Measurements from ENCODE around the gene TAS2R16. TPM values are rescaled to one million over a fixed set of nuclear protein-coding genes. Genes with fewer than 3 reads are reported as not detected.

The TAS2R16 gene
- polyA plus RNA-seq (2013, experiment 1 of 2): not detected
- not detected for polyA plus RNA-seq (2013, experiment 2 of 2)

DNA sequence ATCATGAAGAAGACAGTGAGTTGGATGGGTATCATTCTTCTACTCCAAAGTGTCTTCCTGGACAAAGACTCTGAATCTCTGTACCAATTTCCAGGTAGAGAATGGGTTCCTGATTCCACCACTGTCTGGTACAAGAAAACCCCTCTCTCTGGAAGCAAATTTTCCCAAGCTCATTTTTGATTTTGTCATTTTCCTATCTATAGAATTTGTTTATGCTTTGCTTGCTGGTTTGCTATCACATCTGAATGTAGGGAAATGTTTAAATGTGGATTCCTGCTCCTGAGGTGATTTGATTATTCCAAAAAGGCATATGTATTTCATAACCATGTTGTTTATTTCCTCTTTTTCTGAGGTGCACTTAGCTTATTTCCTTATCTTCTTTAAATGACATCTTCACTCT is at the start of gene TAS2R16:
Gene TAS2R16, minus strand, starts transcription at position 101 of the 400 bp plus-strand sequence. Its CDS starts 66 bp downstream, at position 35.
- no peaks in the 10 kb centered on the region for H3K9me3 ChIP-seq (ENCODE audit: insufficient read depth, low read depth, low read length)
- no peak within 1 kb of the TSS for H3K9ac ChIP-seq (ENCODE audit: low read depth, low read length)
- no peak within 1 kb of the TSS for H3K27ac ChIP-seq (ENCODE audit: low read depth, low read length)
- H3K4me1 ChIP-seq (ENCODE audit: insufficient read depth, low read length): no peaks in the 10 kb centered on the region
- no peaks in the 10 kb centered on the region for H3K36me3 ChIP-seq (ENCODE audit: insufficient read depth, low read length)
- H3K27me3 ChIP-seq (ENCODE audit: insufficient read depth, low read length): no peaks in the 10 kb centered on the region
- no peak within 1 kb of the TSS for H3K4me3 ChIP-seq (ENCODE audit: low read length)

- Histone ChIP-seq H3K27me3 (ENCODE audit: insufficient read depth, low read length) (no peaks in the 10 kb centered on the region), H3K36me3 (ENCODE audit: insufficient read depth, low read length) (no peaks in the 10 kb centered on the region), H3K4me1 (ENCODE audit: insufficient read depth, low read length) (peaks cover 8% of the 10 kb centered on the region; the same call in 1 of the 2 replicates), H3K4me3 (ENCODE audit: low read length) (no peak overlapping the region), H3K9ac (ENCODE audit: low read depth, low read length) (no peak overlapping the region), H3K27ac (ENCODE audit: low read depth, low read length) (no peak overlapping the region), H3K9me3 (ENCODE audit: insufficient read depth, low read depth, low read length) (peaks cover 8% of the 10 kb centered on the region; the same call in 1 of the 2 replicates)
Observed at GRCh38 chr7:123043642-123044041, 48.1 kb upstream of the TAS2R16 start.

- H3K4me1 ChIP-seq (ENCODE audit: insufficient read depth, low read length): peaks cover 8% of the 10 kb centered on the region; the same call in 1 of the 2 replicates
- no peaks in the 10 kb centered on the region for H3K36me3 ChIP-seq (ENCODE audit: insufficient read depth, low read length)
- WGBS: 88% methylated on average over 1 of the region's 1 CpG
- H3K9me3 ChIP-seq (ENCODE audit: insufficient read depth, low read depth, low read length): no peaks in the 10 kb centered on the region
- no peak overlapping the region for H3K27ac ChIP-seq (ENCODE audit: low read depth, low read length)
- H3K4me3 ChIP-seq (ENCODE audit: low read length): no peak overlapping the region
- no peak overlapping the region for H3K9ac ChIP-seq (ENCODE audit: low read depth, low read length)
- no peaks in the 10 kb centered on the region for H3K27me3 ChIP-seq (ENCODE audit: insufficient read depth, low read length)
Observed at GRCh38 chr7:123041101-123041500, 45.6 kb upstream of the TAS2R16 start.

GRCh38 chr7:123039269-123039668 is 43.8 kb upstream of the TAS2R16 start:
- Histone ChIP-seq H3K9me3 (ENCODE audit: insufficient read depth, low read depth, low read length) (no peaks in the 10 kb centered on the region), H3K36me3 (ENCODE audit: insufficient read depth, low read length) (no peaks in the 10 kb centered on the region), H3K27me3 (ENCODE audit: insufficient read depth, low read length) (no peaks in the 10 kb centered on the region), H3K9ac (ENCODE audit: low read depth, low read length) (no peak overlapping the region), H3K4me1 (ENCODE audit: insufficient read depth, low read length) (peaks cover 8% of the 10 kb centered on the region; the same call in 1 of the 2 replicates), H3K4me3 (ENCODE audit: low read length) (no peak overlapping the region), H3K27ac (ENCODE audit: low read depth, low read length) (no peak overlapping the region)
- WGBS: 66% methylated on average over 3 of the region's 3 CpGs

DNA sequence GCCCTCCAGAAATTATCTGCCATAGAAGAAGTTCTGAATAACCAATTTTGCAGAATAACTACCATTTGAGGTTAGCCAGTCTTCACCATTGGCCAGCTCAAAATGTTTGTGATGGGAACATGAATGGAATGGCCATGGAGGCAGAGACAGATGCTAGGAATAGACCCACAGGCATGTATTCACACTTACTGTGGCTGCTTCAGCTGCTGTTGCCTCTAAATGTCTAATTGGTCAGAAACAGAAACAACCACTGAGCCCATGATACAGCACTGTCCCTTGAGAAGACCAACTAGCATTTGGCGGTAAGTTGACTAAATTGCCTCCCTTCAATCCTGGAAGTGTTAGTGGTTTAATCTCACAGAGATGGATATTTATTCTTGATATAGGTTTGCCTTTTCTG is 38.6 kb upstream of the TAS2R16 start:
- Histone ChIP-seq H3K9me3 (ENCODE audit: insufficient read depth, low read depth, low read length) (no peaks in the 10 kb centered on the region), H3K36me3 (ENCODE audit: insufficient read depth, low read length) (no peaks in the 10 kb centered on the region), H3K9ac (ENCODE audit: low read depth, low read length) (no peak overlapping the region), H3K4me3 (ENCODE audit: low read length) (no peak overlapping the region), H3K4me1 (ENCODE audit: insufficient read depth, low read length) (0 out of 2 replicates have a peak, but pooled peaks cover 1% of the 10 kb centered on the region), H3K27me3 (ENCODE audit: insufficient read depth, low read length) (no peaks in the 10 kb centered on the region), H3K27ac (ENCODE audit: low read depth, low read length) (no peak overlapping the region)
- WGBS: 100% methylated on average over 1 of the region's 1 CpG

DNA sequence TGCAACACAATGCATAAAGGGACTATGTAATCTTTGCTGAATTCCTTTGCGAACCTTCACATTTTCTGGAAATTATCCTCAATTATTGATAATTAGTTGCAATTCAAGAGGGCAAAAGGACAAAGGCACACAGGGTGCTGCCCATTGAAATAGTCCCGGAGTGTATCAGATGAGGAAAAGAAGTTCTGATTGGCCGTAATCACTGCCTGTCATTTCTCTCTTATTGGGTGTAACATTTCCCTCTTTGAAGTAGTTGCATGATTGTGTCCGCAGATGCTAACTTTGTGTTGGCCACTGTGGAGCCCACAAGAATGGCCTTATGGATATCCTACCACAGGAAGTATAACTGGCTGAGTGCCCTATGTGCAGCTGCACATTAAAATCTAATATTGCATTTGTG is 35.1 kb upstream of the TAS2R16 start:
- Histone ChIP-seq H3K27me3 (ENCODE audit: insufficient read depth, low read length) (no peaks in the 10 kb centered on the region), H3K36me3 (ENCODE audit: insufficient read depth, low read length) (no peaks in the 10 kb centered on the region), H3K4me1 (ENCODE audit: insufficient read depth, low read length) (no peaks in the 10 kb centered on the region), H3K9me3 (ENCODE audit: insufficient read depth, low read depth, low read length) (no peaks in the 10 kb centered on the region), H3K4me3 (ENCODE audit: low read length) (no peak overlapping the region), H3K9ac (ENCODE audit: low read depth, low read length) (no peak overlapping the region), H3K27ac (ENCODE audit: low read depth, low read length) (no peak overlapping the region)
- over 99% methylated on average over 4 of the region's 4 CpGs for WGBS

- Histone ChIP-seq H3K27ac (ENCODE audit: low read depth, low read length) (no peak overlapping the region), H3K4me1 (ENCODE audit: insufficient read depth, low read length) (no peaks in the 10 kb centered on the region), H3K36me3 (ENCODE audit: insufficient read depth, low read length) (no peaks in the 10 kb centered on the region), H3K27me3 (ENCODE audit: insufficient read depth, low read length) (no peaks in the 10 kb centered on the region), H3K9me3 (ENCODE audit: insufficient read depth, low read depth, low read length) (no peaks in the 10 kb centered on the region), H3K9ac (ENCODE audit: low read depth, low read length) (no peak overlapping the region), H3K4me3 (ENCODE audit: low read length) (no peak overlapping the region)
- WGBS: 90% methylated on average over 3 of the region's 3 CpGs
Observed at GRCh38 chr7:123028339-123028738, 32.8 kb upstream of the TAS2R16 start.

GRCh38 chr7:123026251-123026650 is 30.8 kb upstream of the TAS2R16 start:
- WGBS: 86% methylated on average over 1 of the region's 2 CpGs
- H3K4me1 ChIP-seq (ENCODE audit: insufficient read depth, low read length): no peaks in the 10 kb centered on the region
- H3K27ac ChIP-seq (ENCODE audit: low read depth, low read length): no peak overlapping the region
- H3K4me3 ChIP-seq (ENCODE audit: low read length): no peak overlapping the region
- H3K9me3 ChIP-seq (ENCODE audit: insufficient read depth, low read depth, low read length): no peaks in the 10 kb centered on the region
- H3K36me3 ChIP-seq (ENCODE audit: insufficient read depth, low read length): no peaks in the 10 kb centered on the region
- H3K9ac ChIP-seq (ENCODE audit: low read depth, low read length): no peak overlapping the region
- no peaks in the 10 kb centered on the region for H3K27me3 ChIP-seq (ENCODE audit: insufficient read depth, low read length)

DNA sequence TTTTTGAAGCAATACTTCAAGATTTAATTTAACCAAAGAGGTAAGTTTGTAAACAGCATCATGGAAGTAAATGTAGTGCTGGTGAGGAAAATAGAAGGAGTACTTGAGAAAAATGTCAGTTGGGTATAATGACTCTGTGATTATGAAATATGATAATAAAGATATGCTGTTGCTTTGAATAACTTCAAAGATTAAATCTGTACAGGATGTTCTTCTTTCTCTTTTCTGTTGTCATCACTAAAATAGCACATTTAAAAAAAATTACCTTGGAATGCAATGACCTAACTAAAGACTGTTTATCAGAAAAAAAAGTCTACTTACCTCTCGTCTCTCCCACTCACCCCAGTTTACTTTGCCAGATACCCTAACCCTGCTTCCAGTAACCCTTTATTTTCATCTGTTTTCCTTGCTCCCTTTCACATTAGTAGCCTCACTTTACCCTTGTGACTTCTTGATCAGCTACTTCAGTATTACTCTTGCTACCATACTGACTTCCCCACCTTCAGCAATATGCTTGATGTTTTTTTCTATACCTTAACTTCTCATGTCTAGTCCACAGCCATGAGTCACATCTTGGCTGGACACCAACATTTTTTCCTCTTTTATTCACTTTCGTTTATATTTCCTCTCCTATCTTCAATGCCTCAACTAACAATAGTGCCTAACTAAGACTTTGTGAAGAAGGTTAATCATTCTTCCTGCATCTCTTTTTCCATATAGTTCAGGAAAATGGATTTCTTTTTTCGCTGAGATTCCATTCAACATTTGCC is 29.7 kb upstream of the TAS2R16 start:
- Histone ChIP-seq H3K9ac (ENCODE audit: low read depth, low read length) (no peak overlapping the region), H3K36me3 (ENCODE audit: insufficient read depth, low read length) (no peaks in the 10 kb centered on the region), H3K4me1 (ENCODE audit: insufficient read depth, low read length) (no peaks in the 10 kb centered on the region), H3K27ac (ENCODE audit: low read depth, low read length) (no peak overlapping the region), H3K4me3 (ENCODE audit: low read length) (no peak overlapping the region), H3K9me3 (ENCODE audit: insufficient read depth, low read depth, low read length) (no peaks in the 10 kb centered on the region), H3K27me3 (ENCODE audit: insufficient read depth, low read length) (no peaks in the 10 kb centered on the region)
- WGBS: 93% methylated on average over 3 of the region's 3 CpGs

- H3K27me3 ChIP-seq (ENCODE audit: insufficient read depth, low read length): no peaks in the 10 kb centered on the region
- H3K9me3 ChIP-seq (ENCODE audit: insufficient read depth, low read depth, low read length): no peaks in the 10 kb centered on the region
- H3K4me1 ChIP-seq (ENCODE audit: insufficient read depth, low read length): no peaks in the 10 kb centered on the region
- H3K27ac ChIP-seq (ENCODE audit: low read depth, low read length): no peak overlapping the region
- no peak overlapping the region for H3K4me3 ChIP-seq (ENCODE audit: low read length)
- H3K9ac ChIP-seq (ENCODE audit: low read depth, low read length): no peak overlapping the region
- no peaks in the 10 kb centered on the region for H3K36me3 ChIP-seq (ENCODE audit: insufficient read depth, low read length)
Observed at GRCh38 chr7:123023126-123023525, 27.6 kb upstream of the TAS2R16 start.

DNA sequence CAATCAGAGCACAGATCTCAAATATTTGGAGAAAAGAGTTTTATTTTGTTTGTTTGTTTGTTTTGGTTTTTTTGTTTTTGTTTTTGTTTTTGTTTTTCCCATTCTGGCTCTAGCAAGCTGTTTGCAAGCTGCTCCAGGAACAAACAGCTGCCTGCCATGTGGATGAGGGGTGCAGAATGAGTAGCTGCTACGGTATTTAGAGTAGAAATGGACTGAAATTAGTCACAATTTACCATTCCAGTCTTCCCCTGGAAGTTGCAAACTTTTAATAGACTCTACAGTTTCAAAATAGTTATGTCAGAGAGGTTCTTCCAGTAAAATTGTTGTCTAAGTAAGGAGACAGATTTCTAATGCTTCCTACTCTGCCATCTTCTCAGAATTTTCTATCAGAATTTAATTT is 27.1 kb upstream of the TAS2R16 start:
- no CpG with 5 or more reads among the region's 1 CpG for WGBS
- H3K27ac ChIP-seq (ENCODE audit: low read depth, low read length): no peak overlapping the region

GRCh38 chr7:123012435-123012834 is 16.9 kb upstream of the TAS2R16 start:
- H3K4me1 ChIP-seq (ENCODE audit: insufficient read depth, low read length): no peaks in the 10 kb centered on the region
- no peak overlapping the region for H3K9ac ChIP-seq (ENCODE audit: low read depth, low read length)
- H3K36me3 ChIP-seq (ENCODE audit: insufficient read depth, low read length): no peaks in the 10 kb centered on the region
- no peaks in the 10 kb centered on the region for H3K9me3 ChIP-seq (ENCODE audit: insufficient read depth, low read depth, low read length)
- no peaks in the 10 kb centered on the region for H3K27me3 ChIP-seq (ENCODE audit: insufficient read depth, low read length)
- no peak overlapping the region for H3K4me3 ChIP-seq (ENCODE audit: low read length)
- H3K27ac ChIP-seq (ENCODE audit: low read depth, low read length): no peak overlapping the region

More for the DNA sequence above, 27.1 kb upstream of the TAS2R16 start:
- Histone ChIP-seq H3K36me3 (ENCODE audit: insufficient read depth, low read length) (no peaks in the 10 kb centered on the region), H3K9me3 (ENCODE audit: insufficient read depth, low read depth, low read length) (no peaks in the 10 kb centered on the region), H3K4me1 (ENCODE audit: insufficient read depth, low read length) (no peaks in the 10 kb centered on the region), H3K9ac (ENCODE audit: low read depth, low read length) (no peak overlapping the region), H3K27me3 (ENCODE audit: insufficient read depth, low read length) (no peaks in the 10 kb centered on the region), H3K4me3 (ENCODE audit: low read length) (no peak overlapping the region)

All from HUES64 (cell line).